SK-N-SH treated with all-trans-retinoic acid at 6 μM for 48 hours (cell line): ENCODE data around the gene CRABP1.
A peak's percentile ranks its signal among the peaks of the same experiment; 100 is the strongest.

ENCODE experiments used
- ATAC-seq: fragments of 200-7000 bp; cut with Tn5 transposase; 3 replicates; pipeline ENCODE4 v1.9.1; 2020; ENCODE audit warnings: mild to moderate bottlenecking, moderate library complexity
- ARNTL ChIP-seq: fragments of 450-650 bp; formaldehyde crosslinking; IDR thresholded peaks from 2 replicates; pipeline ENCODE4 v1.5.0; 2020; ENCODE audit warnings: low read depth, mild to moderate bottlenecking, moderate library complexity, borderline replicate concordance
- BACH2 ChIP-seq: fragments of 250-450 bp; sonication (Bioruptor Pico); IDR thresholded peaks from 2 replicates; pipeline ENCODE4 v1.9.0; 2021; ENCODE audit warnings: mild to moderate bottlenecking, borderline replicate concordance
- CREB5 ChIP-seq: fragments of 250-450 bp; sonication (Bioruptor Pico); IDR thresholded peaks from 2 replicates; pipeline ENCODE4 v1.5.1; 2020; ENCODE audit warnings: low read depth, mild to moderate bottlenecking, moderate library complexity
- CSDC2 ChIP-seq: fragments of 250-450 bp; sonication (Bioruptor Pico); IDR thresholded peaks from 2 replicates; pipeline ENCODE4 v1.5.0; 2020; ENCODE audit warnings: mild to moderate bottlenecking, moderate library complexity
- CSRNP3 ChIP-seq: fragments of 250-450 bp; sonication (Bioruptor Pico); IDR thresholded peaks from 2 replicates; pipeline ENCODE4 v1.5.1; 2021; ENCODE audit warnings: mild to moderate bottlenecking, moderate library complexity
- ESRRG ChIP-seq: fragments of 250-450 bp; sonication (Bioruptor Pico); IDR thresholded peaks from 2 replicates; pipeline ENCODE4 v1.6.1; 2021; ENCODE audit warnings: mild to moderate bottlenecking
- GLIS3 ChIP-seq: fragments of 250-450 bp; sonication (Bioruptor Pico); IDR thresholded peaks from 2 replicates; pipeline ENCODE4 v1.5.0; 2020; ENCODE audit warnings: mild to moderate bottlenecking, moderate library complexity
- OSR1 ChIP-seq: fragments of 250-450 bp; sonication (Bioruptor Pico); IDR thresholded peaks from 2 replicates; pipeline ENCODE4 v1.8.0; 2022; ENCODE audit warnings: moderate library complexity, mild to moderate bottlenecking, inconsistent platforms
- POU6F1 ChIP-seq: fragments of 250-450 bp; sonication (Bioruptor Pico); IDR thresholded peaks from 2 replicates; pipeline ENCODE4 v1.8.0; 2021; ENCODE audit warnings: low read depth, mild to moderate bottlenecking, moderate library complexity, borderline replicate concordance
- RARB ChIP-seq: fragments of 250-450 bp; sonication (Bioruptor Pico); IDR thresholded peaks from 2 replicates; pipeline ENCODE4 v1.8.0; 2021; ENCODE audit warnings: mild to moderate bottlenecking, moderate library complexity
- SNAI2 ChIP-seq: fragments of 250-450 bp; sonication (Bioruptor Pico); IDR thresholded peaks from 2 replicates; pipeline ENCODE4 v1.5.0; 2020; ENCODE audit warnings: mild to moderate bottlenecking, moderate library complexity
- TCF4 ChIP-seq: fragments of 250-450 bp; sonication (Bioruptor Pico); IDR thresholded peaks from 2 replicates; pipeline ENCODE4 v1.8.0; 2021; ENCODE audit warnings: mild to moderate bottlenecking, moderate library complexity, borderline replicate concordance
- TOX ChIP-seq: fragments of 250-450 bp; sonication (Bioruptor Pico); IDR thresholded peaks from 2 replicates; pipeline ENCODE4 v1.8.0; 2021; ENCODE audit warnings: mild to moderate bottlenecking, moderate library complexity, borderline replicate concordance
- TSHZ2 ChIP-seq: fragments of 250-450 bp; sonication (Bioruptor Pico); IDR thresholded peaks from 2 replicates; pipeline ENCODE4 v1.5.0; 2020; ENCODE audit warnings: mild to moderate bottlenecking, moderate library complexity
- ZC3H10 ChIP-seq: fragments of 250-450 bp; sonication (Bioruptor Pico); IDR thresholded peaks from 2 replicates; pipeline ENCODE4 v1.5.1; 2021; ENCODE audit warnings: mild to moderate bottlenecking, moderate library complexity
- ZFP3 ChIP-seq: fragments of 250-450 bp; sonication (Bioruptor Pico); IDR thresholded peaks from 2 replicates; pipeline ENCODE4 v1.5.0; 2020; ENCODE audit warnings: mild to moderate bottlenecking, moderate library complexity
- ZFP30 ChIP-seq: fragments of 450-650 bp; formaldehyde crosslinking; IDR thresholded peaks from 2 replicates; pipeline ENCODE4 v1.5.0; 2022; ENCODE audit warnings: mild to moderate bottlenecking, moderate library complexity
- ZNF565 ChIP-seq: fragments of 450-650 bp; formaldehyde crosslinking; conservative IDR thresholded peaks from 2 replicates; pipeline ENCODE4 v1.5.0; 2020; ENCODE audit warnings: low read depth, mild to moderate bottlenecking, moderate library complexity

The CRABP1 gene

GRCh38 chr15:78315686-78316282 is 24.4 kb upstream of the CRABP1 start:
- peak; percentile 81 for ATAC-seq
- TF ChIP-seq ZFP3 (CRISPR knock-in tag) = no peak
- TF ChIP-seq CSRNP3 (CRISPR knock-in tag) = no peak
- no peak for TF ChIP-seq ESRRG (CRISPR knock-in tag)

GRCh38 chr15:78316283-78317083 is 23.7 kb upstream of the CRABP1 start:
- ATAC-seq = no peak
- no peak for TF ChIP-seq TSHZ2 (CRISPR knock-in tag)
- TF ChIP-seq CSRNP3 (CRISPR knock-in tag) = no peak
- no peak for TF ChIP-seq BACH2 (CRISPR knock-in tag)
- TF ChIP-seq ZFP30 (CRISPR knock-in tag) = no peak
- no peak for TF ChIP-seq TOX
- no peak for TF ChIP-seq SNAI2 (CRISPR knock-in tag)
- TF ChIP-seq RARB (CRISPR knock-in tag) = no peak
- TF ChIP-seq ZC3H10 (CRISPR knock-in tag) = no peak
- no peak for TF ChIP-seq ESRRG (CRISPR knock-in tag)
- TF ChIP-seq TCF4 (CRISPR knock-in tag) = no peak

GRCh38 chr15:78317145-78317836 is 22.9 kb upstream of the CRABP1 start:
- TF ChIP-seq ZFP30 (CRISPR knock-in tag) (no peak), TCF4 (CRISPR knock-in tag) (no peak), ZC3H10 (CRISPR knock-in tag) (no peak), CSDC2 (CRISPR knock-in tag) (no peak), ESRRG (CRISPR knock-in tag) (no peak), ZNF565 (CRISPR knock-in tag) (no peak), RARB (CRISPR knock-in tag) (no peak), GLIS3 (no peak), POU6F1 (CRISPR knock-in tag) (no peak), CREB5 (CRISPR knock-in tag) (no peak), ARNTL (CRISPR knock-in tag) (no peak), OSR1 (CRISPR knock-in tag) (no peak), BACH2 (CRISPR knock-in tag) (no peak)
- peak; percentile 59 for ATAC-seq
